Measurements from ENCODE around the gene IPO11.

The IPO11 gene

DNA sequence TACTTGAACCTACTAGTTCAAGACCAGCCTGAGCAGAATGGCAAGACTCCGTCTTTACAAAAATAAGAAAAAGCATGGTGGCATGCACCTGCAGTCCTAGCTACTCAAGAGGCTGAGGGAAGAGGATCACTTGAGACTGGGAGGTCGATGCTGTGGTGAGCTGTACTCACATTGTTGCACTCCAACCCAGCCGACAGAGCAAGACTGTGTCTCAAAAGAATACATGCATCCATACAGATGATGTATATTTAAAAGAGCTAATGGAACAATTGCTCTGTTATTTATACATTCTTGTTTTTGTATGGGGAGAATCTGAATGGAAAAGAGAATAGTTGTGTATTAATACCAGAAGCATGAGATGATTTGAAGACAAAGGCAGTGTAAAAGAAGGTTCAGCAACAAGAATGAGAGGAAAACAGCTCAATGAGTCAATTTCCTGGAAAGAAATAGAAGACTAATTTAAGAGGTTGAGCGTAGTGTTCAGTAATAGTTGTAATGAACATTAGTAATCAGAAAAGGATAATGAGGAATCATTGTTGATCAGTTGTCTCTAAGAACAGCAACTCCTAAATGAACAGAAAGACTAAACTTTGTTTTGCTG, 164.1 kb downstream of the IPO11 start:
- TF ChIP-seq EZH2phosphoT487 (IDR thresholded peaks at IDR 0.05; ENCODE audit: borderline replicate concordance) = no peak
- TF ChIP-seq, protein P1, sequence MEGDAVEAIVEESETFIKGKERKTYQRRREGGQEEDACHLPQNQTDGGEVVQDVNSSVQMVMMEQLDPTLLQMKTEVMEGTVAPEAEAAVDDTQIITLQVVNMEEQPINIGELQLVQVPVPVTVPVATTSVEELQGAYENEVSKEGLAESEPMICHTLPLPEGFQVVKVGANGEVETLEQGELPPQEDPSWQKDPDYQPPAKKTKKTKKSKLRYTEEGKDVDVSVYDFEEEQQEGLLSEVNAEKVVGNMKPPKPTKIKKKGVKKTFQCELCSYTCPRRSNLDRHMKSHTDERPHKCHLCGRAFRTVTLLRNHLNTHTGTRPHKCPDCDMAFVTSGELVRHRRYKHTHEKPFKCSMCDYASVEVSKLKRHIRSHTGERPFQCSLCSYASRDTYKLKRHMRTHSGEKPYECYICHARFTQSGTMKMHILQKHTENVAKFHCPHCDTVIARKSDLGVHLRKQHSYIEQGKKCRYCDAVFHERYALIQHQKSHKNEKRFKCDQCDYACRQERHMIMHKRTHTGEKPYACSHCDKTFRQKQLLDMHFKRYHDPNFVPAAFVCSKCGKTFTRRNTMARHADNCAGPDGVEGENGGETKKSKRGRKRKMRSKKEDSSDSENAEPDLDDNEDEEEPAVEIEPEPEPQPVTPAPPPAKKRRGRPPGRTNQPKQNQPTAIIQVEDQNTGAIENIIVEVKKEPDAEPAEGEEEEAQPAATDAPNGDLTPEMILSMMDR (conservative IDR thresholded peaks at IDR 0.05; ENCODE audit: low read length) = no peak
- Histone ChIP-seq H3K4me1 (ENCODE audit: insufficient read depth, low read length, poor library complexity, severe bottlenecking) (peaks cover 59% of the 10 kb centered on the region), H3F3A (ENCODE audit: low read depth) (no peaks in the 10 kb centered on the region), H3K36me3 (ENCODE audit: insufficient read depth, low read length) (no peaks in the 10 kb centered on the region), H3K9me2 (replicated peaks; ENCODE audit: low read depth, low read length) (no peaks in the 10 kb centered on the region), H3K4me3 (ENCODE audit: low read length, poor library complexity, severe bottlenecking) (no peak overlapping the region), H3K4me2 (ENCODE audit: low read depth, low read length, poor library complexity, severe bottlenecking) (peak overlapping the region; percentile 79), H2AFZ (ENCODE audit: low read length) (no peak overlapping the region), H4K20me1 (ENCODE audit: insufficient read depth, low read length, poor library complexity, severe bottlenecking) (no peaks in the 10 kb centered on the region), H3K27me3 (ENCODE audit: insufficient read depth, low read length, poor library complexity, severe bottlenecking) (no peaks in the 10 kb centered on the region), H3K79me2 (ENCODE audit: insufficient read depth, low read length) (peaks cover 35% of the 10 kb centered on the region), H3K9me3 (ENCODE audit: insufficient read depth, low read depth, low read length) (no peaks in the 10 kb centered on the region), H3K9ac (ENCODE audit: low read depth, low read length, poor library complexity, severe bottlenecking) (no peak overlapping the region)

DNA sequence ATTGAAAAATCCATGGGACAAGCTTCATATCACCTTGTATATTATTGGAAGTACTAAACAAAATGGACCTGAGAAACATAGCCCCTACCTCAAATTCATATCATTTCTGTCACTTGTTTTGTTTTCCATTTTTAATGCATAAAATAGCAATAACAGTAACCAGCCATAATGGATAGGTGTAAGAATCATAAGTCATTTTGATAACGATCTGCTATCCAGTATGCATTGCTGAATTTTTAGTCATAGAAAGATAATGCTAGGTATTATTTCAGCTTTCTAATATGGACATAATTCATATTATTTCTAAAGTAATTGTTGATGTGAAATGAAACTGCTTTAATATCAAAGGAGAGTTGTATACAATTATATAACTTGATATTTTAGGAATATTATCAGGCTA, 164.9 kb downstream of the IPO11 start:
- Histone ChIP-seq H3K79me2 (ENCODE audit: insufficient read depth, low read length) (peaks cover 43% of the 10 kb centered on the region), H3K36me3 (ENCODE audit: insufficient read depth, low read length) (no peaks in the 10 kb centered on the region), H3K27me3 (ENCODE audit: insufficient read depth, low read length, poor library complexity, severe bottlenecking) (no peaks in the 10 kb centered on the region), H3K4me3 (ENCODE audit: low read length, poor library complexity, severe bottlenecking) (peak overlapping the region; percentile 1), H4K20me1 (ENCODE audit: insufficient read depth, low read length, poor library complexity, severe bottlenecking) (no peaks in the 10 kb centered on the region), H3K4me1 (ENCODE audit: insufficient read depth, low read length, poor library complexity, severe bottlenecking) (peaks cover 68% of the 10 kb centered on the region), H3K9me3 (ENCODE audit: insufficient read depth, low read depth, low read length) (no peaks in the 10 kb centered on the region), H2AFZ (ENCODE audit: low read length) (no peak overlapping the region), H3K9me2 (replicated peaks; ENCODE audit: low read depth, low read length) (no peaks in the 10 kb centered on the region), H3K9ac (ENCODE audit: low read depth, low read length, poor library complexity, severe bottlenecking) (no peak overlapping the region), H3K4me2 (ENCODE audit: low read depth, low read length, poor library complexity, severe bottlenecking) (peak overlapping the region; percentile 79), H3F3A (ENCODE audit: low read depth) (no peaks in the 10 kb centered on the region)
- TF ChIP-seq EZH2phosphoT487 (IDR thresholded peaks at IDR 0.05; ENCODE audit: borderline replicate concordance) = no peak
- TF ChIP-seq, protein P1 (conservative IDR thresholded peaks at IDR 0.05; ENCODE audit: low read length) = no peak

DNA sequence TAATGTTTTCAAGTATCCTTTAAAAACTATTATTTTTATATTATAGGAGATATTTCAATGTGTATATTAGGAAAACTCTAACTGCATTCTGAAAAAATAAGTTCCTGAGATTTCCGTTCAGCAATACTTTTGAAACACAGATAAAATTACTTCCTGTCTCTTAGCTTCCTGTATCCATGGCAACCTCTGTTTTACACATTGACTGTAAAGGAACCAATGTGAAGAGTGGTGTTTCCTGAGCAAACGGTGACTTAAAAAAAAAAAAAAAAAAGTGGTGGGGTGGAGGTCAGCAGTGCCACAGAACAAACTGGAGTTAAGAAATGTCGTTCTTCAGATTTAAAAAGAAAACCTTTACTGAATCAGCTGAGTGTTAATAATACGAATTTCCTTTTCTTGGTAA, 166.0 kb downstream of the IPO11 start, which contains the start of gene LRRC70:
Gene LRRC70 (plus strand): TSS at position 280 of the 400 bp plus-strand sequence. CDS start 620 bp downstream, outside the sequence.
- TF ChIP-seq EZH2phosphoT487 (IDR thresholded peaks at IDR 0.05; ENCODE audit: borderline replicate concordance) = no peak
- TF ChIP-seq, protein P1 (conservative IDR thresholded peaks at IDR 0.05; ENCODE audit: low read length) = no peak
- Histone ChIP-seq H3K9me3 (ENCODE audit: insufficient read depth, low read depth, low read length) (no peaks in the 10 kb centered on the region), H3K79me2 (ENCODE audit: insufficient read depth, low read length) (peaks cover 54% of the 10 kb centered on the region), H3K4me2 (ENCODE audit: low read depth, low read length, poor library complexity, severe bottlenecking) (peak within 1 kb of the TSS; percentile 79), H3K9ac (ENCODE audit: low read depth, low read length, poor library complexity, severe bottlenecking) (peak within 1 kb of the TSS; percentile 86), H3F3A (ENCODE audit: low read depth) (no peaks in the 10 kb centered on the region), H2AFZ (ENCODE audit: low read length) (no peak within 1 kb of the TSS), H3K9me2 (replicated peaks; ENCODE audit: low read depth, low read length) (no peaks in the 10 kb centered on the region), H3K4me1 (ENCODE audit: insufficient read depth, low read length, poor library complexity, severe bottlenecking) (peaks cover 78% of the 10 kb centered on the region), H3K36me3 (ENCODE audit: insufficient read depth, low read length) (no peaks in the 10 kb centered on the region), H4K20me1 (ENCODE audit: insufficient read depth, low read length, poor library complexity, severe bottlenecking) (peaks cover 5% of the 10 kb centered on the region), H3K27me3 (ENCODE audit: insufficient read depth, low read length, poor library complexity, severe bottlenecking) (no peaks in the 10 kb centered on the region), H3K4me3 (ENCODE audit: low read length, poor library complexity, severe bottlenecking) (peak within 1 kb of the TSS; percentile 78)

All from Loucy (cell line).